ENCODE measurements around the gene POU6F1.

POU6F1 gene

DNA sequence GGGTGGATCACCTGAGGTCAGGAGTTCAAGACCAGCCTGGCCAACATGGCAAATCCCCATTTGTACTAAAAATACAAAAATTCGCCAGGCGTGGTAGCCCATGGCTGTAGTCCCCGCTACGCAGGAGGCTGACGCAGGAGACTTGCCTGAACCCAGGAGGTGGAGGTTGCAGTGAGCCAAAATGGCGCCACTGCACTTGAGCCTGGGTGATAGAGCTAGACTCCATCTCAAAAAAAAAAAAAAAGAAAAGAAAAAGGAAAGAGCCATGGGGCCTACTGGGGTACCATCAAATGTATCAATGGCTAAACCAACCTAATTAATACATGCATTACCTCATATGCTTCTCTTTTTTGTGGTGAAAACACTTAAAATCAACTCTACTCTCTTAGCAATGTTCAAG, 55.6 kb downstream of the POU6F1 start:
- no peak for DNase-seq (ENCODE audit: low read depth in 2 of 2)

DNA sequence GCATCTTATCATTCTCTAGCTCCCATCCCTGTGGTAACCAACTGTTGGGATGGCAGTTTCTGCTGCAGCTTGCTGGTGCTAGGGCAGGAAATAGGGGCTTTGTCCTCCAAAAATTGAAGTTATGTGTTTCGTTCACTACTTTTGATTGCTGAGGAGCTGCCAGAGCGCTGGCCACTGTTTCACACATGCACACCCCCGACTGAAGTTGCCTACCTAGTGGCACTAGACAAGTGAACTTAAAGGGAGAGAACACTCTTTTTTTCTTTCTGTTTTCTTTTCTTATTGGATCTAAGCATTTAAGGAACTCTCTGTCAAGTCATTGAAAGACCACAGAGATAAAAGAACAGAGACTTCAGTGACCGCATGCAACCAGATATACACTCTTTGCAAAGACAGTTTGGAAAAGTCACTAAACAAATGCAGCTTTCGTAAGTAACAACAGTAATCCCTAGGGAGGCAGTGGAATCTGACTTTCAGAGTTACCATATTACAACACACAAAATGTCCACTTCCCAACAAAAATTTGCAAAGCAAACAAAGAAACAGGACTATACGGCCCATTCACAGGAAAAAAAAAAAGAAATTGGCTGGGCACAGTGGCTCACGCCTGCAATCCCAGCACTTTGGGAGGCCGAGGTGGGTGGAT, 56.9 kb downstream of the POU6F1 start:
- no peak for DNase-seq (ENCODE audit: low read depth in 2 of 2)

DNA sequence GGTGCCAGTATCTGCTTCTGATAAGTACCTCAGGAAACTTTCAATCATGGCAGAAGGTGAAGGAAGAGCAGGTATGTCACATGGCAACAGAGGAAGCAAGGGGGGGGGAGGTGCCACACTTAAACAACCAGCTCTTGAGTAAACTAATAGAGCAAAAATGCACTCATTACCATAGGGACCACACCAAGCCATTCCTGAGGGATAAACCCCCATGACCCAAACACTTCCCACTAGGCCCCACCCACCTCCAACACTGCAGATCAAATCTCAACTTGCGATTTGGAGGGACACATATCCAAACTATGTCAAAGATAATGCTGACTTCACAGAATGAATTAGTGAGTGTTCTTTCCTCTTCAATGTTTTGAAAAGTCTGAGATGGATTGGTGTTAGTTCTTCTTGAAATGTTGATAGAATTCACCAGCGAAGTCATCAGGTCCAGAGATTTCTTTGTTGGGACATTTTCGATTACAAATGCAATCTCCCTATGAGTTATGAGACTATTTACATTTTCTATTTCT, 61.6 kb downstream of the POU6F1 start:
- no peak for DNase-seq (ENCODE audit: low read depth in 2 of 2)

DNA sequence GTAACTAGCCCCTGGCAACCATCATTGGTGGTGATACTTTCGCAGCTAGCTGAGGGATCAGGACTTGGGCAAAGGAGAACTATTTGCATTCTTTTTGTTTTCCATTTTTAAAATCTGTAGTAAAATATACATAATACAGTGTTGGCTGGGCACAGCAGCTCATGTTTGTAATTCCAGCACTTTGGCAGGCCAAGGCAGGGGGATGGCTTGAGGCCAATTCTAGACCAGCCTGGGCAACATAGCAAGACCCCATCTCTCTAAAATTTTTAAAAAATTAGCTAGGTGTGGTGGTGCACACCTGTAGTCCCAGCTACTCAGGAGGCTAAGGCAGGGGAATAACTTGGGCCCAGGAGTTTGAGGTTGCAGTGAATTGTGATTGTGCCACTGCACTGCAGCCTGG, 64.9 kb downstream of the POU6F1 start:
- DNase-seq (ENCODE audit: low read depth in 2 of 2), result no peak

DNA sequence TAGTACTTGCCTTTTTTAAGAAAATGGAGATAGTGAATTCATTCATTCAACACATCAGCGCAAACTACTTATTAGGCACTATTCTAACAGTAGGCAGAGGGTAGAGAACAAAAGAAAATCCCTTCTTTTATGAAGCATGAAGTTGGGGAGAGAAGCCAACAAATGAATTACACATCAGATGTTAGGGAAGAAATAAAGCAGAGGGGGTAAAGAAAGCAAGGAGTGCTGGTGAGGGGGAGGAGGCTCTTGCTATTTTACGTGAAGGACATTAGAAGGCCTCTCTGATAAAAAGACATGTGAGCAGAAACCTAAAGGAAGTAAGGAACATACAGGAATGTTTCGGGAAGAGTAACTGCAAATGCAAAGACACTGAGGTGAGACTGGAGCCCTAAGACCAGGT, 67.1 kb downstream of the POU6F1 start:
- DNase-seq (ENCODE audit: low read depth in 2 of 2), result no peak

DNA sequence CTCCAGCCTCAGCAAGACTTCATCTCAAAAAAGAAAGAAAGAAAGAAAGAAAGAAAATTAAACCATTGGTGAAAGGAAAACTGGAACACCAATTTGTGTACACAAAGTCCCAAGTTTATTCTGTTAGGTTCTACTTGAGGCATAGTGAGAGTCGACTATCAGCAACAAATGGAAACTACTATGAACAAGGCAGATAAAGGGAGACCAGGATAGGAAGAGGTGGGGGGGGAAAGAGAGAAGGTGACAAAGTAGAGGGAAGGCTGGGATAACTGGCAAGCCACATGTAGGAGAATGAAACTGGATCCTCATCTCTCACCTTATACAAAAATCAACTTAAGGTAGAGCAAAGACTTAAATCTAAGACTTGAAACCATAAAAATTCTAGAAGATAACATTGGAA, 70.6 kb downstream of the POU6F1 start:
- DNase-seq (ENCODE audit: low read depth in 2 of 2), result no peak

DNA sequence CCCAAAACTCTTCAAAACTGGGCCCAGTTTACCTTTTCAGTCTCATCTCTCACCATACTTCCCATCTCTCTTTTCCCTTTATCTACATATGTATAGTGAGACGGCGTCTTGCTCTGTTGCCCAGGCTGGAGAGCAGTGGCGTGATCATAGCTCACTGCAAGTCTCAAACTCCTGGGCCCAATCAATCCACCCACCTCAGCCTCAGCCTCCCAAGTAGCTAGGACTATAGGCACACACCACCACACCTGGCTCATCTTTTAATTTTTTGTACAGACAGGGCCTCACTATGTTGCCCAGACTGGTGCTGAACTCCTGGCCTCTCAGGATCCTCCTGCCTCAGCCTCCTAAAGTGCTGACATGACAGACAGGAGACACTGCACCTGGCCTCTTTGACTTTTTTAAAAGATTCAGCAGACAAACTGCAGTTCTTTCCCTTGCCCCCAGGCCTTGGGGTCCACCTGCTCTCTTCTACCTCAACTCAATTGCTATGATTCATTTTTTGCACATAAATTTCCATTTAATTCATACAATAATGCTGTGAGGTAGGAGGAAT, 78.5 kb downstream of the POU6F1 start:
- DNase-seq (ENCODE audit: low read depth in 2 of 2), result no peak

Data from fibroblast of skin of left quadriceps (primary cell).